PC-9 (cell line): ENCODE data around the gene LBR. TPM values are rescaled to one million over a fixed set of nuclear protein-coding genes. Genes with fewer than 3 reads are reported as not detected.

Source experiments
- BruUV-seq: library from RNA; stranded (reverse); fragments of 400-500 nt; replicated peaks from 2 replicates; lab custom pipeline; 2021; lab: Mats Ljungman, UMichigan
- CTCF ChIA-PET: fragments of 300-600 bp; sonication (Branson Sonifier 250); formaldehyde crosslinking; loops from one replicate; lab custom pipeline; 2022; ENCODE audit warnings: antibody characterized with exemption; lab: Charles Lee
- POLR2A ChIA-PET: fragments of 300-600 bp; sonication (Branson Sonifier 250); formaldehyde crosslinking; loops from one replicate; lab custom pipeline; 2022; ENCODE audit warnings: antibody characterized with exemption; ENCODE audit not compliant: unreplicated experiment; lab: Charles Lee
- DNase-seq, 2 experiments: peaks; one replicate each; pipeline versions ENCODE4 v3.0.0 to v3.0.0-alpha.2; 2015 to 2022; ENCODE audit warnings: mixed read lengths in 1 of 2
- H2AFZ ChIP-seq: fragments of 200-600 bp; sonication (generic); 2 replicates; pipeline ENCODE4 v1.8.1; 2017; ENCODE audit warnings: antibody characterized with exemption
- H3F3A ChIP-seq: fragments of 200-600 bp; sonication (generic); 2 replicates; pipeline ENCODE4 v1.8.1; 2017; ENCODE audit warnings: antibody characterized with exemption, mild to moderate bottlenecking, low read depth; ENCODE audit not compliant: insufficient read depth
- H3K27ac ChIP-seq: fragments of 200-600 bp; sonication (generic); 2 replicates; pipeline ENCODE4 v1.6.1; 2016; ENCODE audit warnings: mixed run types
- H3K27me3 ChIP-seq: fragments of 200-600 bp; sonication (generic); 2 replicates; pipeline ENCODE4 v1.6.1; 2016; ENCODE audit warnings: low read depth, mixed run types; ENCODE audit not compliant: insufficient read depth
- H3K36me3 ChIP-seq: fragments of 200-600 bp; sonication (generic); 2 replicates; pipeline ENCODE4 v1.6.1; 2016; ENCODE audit warnings: low read depth, mixed run types
- H3K4me1 ChIP-seq: fragments of 200-600 bp; sonication (generic); replicated peaks from 2 replicates; pipeline ENCODE4 v1.6.1; 2016; ENCODE audit warnings: mixed run types; ENCODE audit not compliant: insufficient read depth
- H3K4me2 ChIP-seq: fragments of 200-600 bp; sonication (generic); 2 replicates; pipeline ENCODE4 v1.6.1; 2017; ENCODE audit warnings: mixed run types
- H3K4me3 ChIP-seq: fragments of 200-600 bp; sonication (generic); 2 replicates; pipeline ENCODE4 v1.6.1; 2016; ENCODE audit warnings: mixed run types
- H3K79me2 ChIP-seq: fragments of 200-600 bp; sonication (generic); 2 replicates; pipeline ENCODE4 v1.6.1; 2017; ENCODE audit warnings: low read depth, mixed run types
- H3K9me2 ChIP-seq: fragments of 200-600 bp; sonication (generic); 2 replicates; pipeline ENCODE4 v1.8.1; 2017; ENCODE audit warnings: mild to moderate bottlenecking; ENCODE audit not compliant: insufficient read depth
- H3K9me3 ChIP-seq: fragments of 200-600 bp; sonication (generic); 2 replicates; pipeline ENCODE4 v1.8.1; 2016; ENCODE audit warnings: low read depth; ENCODE audit not compliant: insufficient read depth
- H4K20me1 ChIP-seq: fragments of 200-600 bp; sonication (generic); 2 replicates; pipeline ENCODE4 v1.8.1; 2017; ENCODE audit not compliant: insufficient read depth
- EZH2 ChIP-seq: fragments of 200-600 bp; sonication (generic); IDR thresholded peaks from 2 replicates; pipeline ENCODE4 v1.8.0; 2017; ENCODE audit warnings: antibody characterized with exemption, low read depth
- intact Hi-C: fragments of 100-400 bp; cut with micrococcal nuclease; formaldehyde crosslinking; loops from one replicate; pipeline ENCODE4 v1.10.0; 2022; ENCODE audit not compliant: unreplicated experiment
- total RNA-seq: library from RNA; stranded (reverse); gene quantifications from 2 replicates; pipeline ENCODE4 v1.2.3, GENCODE V29; 2021
- TF ChIP-seq, protein P1 (sequence below): fragments of 200-600 bp; sonication (generic); conservative IDR thresholded peaks from 2 replicates; pipeline ENCODE4 v1.6.1; 2017; ENCODE audit warnings: mixed run types, antibody characterized with exemption, mild to moderate bottlenecking, moderate library complexity

Gene LBR
- total RNA-seq, 1 experiment from 2014 or later = 158 TPM

GRCh38 chr1:225412803-225413351 lies 15.0 kb downstream of the LBR start:
- ChIA-PET POLR2A (no interaction called here), CTCF (no interaction called here)
- BruUV-seq = no TSS peak
- Histone ChIP-seq H3K36me3 (peaks cover 61% of the 10 kb centered on the region), H3K9me2 (no peaks in the 10 kb centered on the region), H3K27ac (no peak overlapping the region), H3K9me3 (no peaks in the 10 kb centered on the region), H3K4me2 (no peak overlapping the region), H3K79me2 (peaks cover 70% of the 10 kb centered on the region), H4K20me1 (peaks cover 21% of the 10 kb centered on the region), H3K4me3 (no peak overlapping the region), H3K4me1 (0 out of 2 replicates have a peak, but pooled peaks cover 1% of the 10 kb centered on the region), H3K27me3 (no peaks in the 10 kb centered on the region), H3F3A (peaks cover 46% of the 10 kb centered on the region), H2AFZ (no peak overlapping the region)
- no peak for TF ChIP-seq EZH2
- TF ChIP-seq, protein P1, sequence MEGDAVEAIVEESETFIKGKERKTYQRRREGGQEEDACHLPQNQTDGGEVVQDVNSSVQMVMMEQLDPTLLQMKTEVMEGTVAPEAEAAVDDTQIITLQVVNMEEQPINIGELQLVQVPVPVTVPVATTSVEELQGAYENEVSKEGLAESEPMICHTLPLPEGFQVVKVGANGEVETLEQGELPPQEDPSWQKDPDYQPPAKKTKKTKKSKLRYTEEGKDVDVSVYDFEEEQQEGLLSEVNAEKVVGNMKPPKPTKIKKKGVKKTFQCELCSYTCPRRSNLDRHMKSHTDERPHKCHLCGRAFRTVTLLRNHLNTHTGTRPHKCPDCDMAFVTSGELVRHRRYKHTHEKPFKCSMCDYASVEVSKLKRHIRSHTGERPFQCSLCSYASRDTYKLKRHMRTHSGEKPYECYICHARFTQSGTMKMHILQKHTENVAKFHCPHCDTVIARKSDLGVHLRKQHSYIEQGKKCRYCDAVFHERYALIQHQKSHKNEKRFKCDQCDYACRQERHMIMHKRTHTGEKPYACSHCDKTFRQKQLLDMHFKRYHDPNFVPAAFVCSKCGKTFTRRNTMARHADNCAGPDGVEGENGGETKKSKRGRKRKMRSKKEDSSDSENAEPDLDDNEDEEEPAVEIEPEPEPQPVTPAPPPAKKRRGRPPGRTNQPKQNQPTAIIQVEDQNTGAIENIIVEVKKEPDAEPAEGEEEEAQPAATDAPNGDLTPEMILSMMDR = no peak
- intact Hi-C loops = loop anchor here (10.0 kb wide), 1 partner anchor 572 kb away; no protein-coding TSS in a partner anchor
- DNase-seq = no peak

DNA sequence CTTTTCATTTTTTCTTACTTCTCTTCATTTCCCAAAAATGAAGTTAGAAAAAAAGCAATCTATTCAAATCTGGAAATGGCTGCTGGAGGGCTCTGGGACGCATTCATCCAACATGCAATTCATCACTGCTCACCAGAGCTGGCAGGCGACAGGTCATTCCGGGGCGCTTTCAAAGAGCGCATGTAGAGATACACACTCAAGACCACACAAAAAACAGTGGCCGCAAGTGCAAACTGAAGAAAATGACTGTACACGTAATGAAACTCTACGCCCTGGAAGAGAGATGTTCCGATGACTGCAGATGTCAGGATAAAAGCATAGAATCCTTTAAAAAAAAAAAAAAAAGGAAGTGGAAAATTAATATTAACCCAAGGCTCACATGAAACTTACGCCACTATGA lies 15.5 kb downstream of the LBR start:
- Histone ChIP-seq H3K79me2 (peaks cover 70% of the 10 kb centered on the region), H2AFZ (no peak overlapping the region), H3K4me1 (no peaks in the 10 kb centered on the region), H3K9me3 (no peaks in the 10 kb centered on the region), H3K27ac (no peak overlapping the region), H3K9me2 (no peaks in the 10 kb centered on the region), H3K4me2 (no peak overlapping the region), H3K36me3 (peaks cover 61% of the 10 kb centered on the region), H3K27me3 (no peaks in the 10 kb centered on the region), H4K20me1 (peaks cover 22% of the 10 kb centered on the region), H3F3A (peaks cover 40% of the 10 kb centered on the region), H3K4me3 (no peak overlapping the region)
- DNase-seq = no peak
- ChIA-PET CTCF (no interaction called here), POLR2A (no interaction called here)
- TF ChIP-seq EZH2 = no peak
- TF ChIP-seq, protein P1 = no peak
- intact Hi-C loops = loop anchor here (10.0 kb wide), 1 partner anchor 572 kb away; no protein-coding TSS in a partner anchor
- BruUV-seq = no TSS peak

DNA sequence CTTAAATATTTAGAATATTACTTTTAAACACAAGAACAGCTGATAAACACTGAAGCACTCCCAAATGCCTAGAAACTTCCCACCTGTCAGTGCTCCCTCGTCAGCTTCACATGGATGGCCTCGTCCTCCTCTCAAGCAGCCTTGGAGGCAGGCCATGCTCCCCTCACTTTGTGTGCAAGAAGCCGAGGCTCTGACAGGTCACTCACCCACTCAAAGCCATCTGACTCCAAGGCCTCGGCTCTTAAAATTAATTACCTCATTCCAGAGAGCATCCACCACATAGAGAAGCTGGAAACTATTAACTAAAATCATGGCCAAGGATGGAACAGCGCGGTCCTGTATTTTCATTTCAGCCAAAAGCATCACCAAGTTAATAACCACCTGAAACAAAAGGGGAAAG lies 17.8 kb downstream of the LBR start:
- H3K79me2 ChIP-seq = peaks cover 54% of the 10 kb centered on the region
- no peak for TF ChIP-seq EZH2
- H3K27me3 ChIP-seq = no peaks in the 10 kb centered on the region
- no peaks in the 10 kb centered on the region for H3K4me1 ChIP-seq
- H3F3A ChIP-seq = peaks cover 42% of the 10 kb centered on the region
- no peak overlapping the region for H2AFZ ChIP-seq
- DNase-seq = no peak
- peaks cover 17% of the 10 kb centered on the region for H4K20me1 ChIP-seq
- intact Hi-C loops = loop anchor here (10.0 kb wide), 1 partner anchor 575 kb away; no protein-coding TSS in a partner anchor
- no peak overlapping the region for H3K4me2 ChIP-seq
- H3K27ac ChIP-seq = no peak overlapping the region
- BruUV-seq = no TSS peak
- no peaks in the 10 kb centered on the region for H3K9me2 ChIP-seq
- ChIA-PET POLR2A (no interaction called here), CTCF (no interaction called here)
- H3K4me3 ChIP-seq = no peak overlapping the region
- no peaks in the 10 kb centered on the region for H3K9me3 ChIP-seq
- peaks cover 64% of the 10 kb centered on the region for H3K36me3 ChIP-seq

GRCh38 chr1:225409051-225409450 lies 18.8 kb downstream of the LBR start:
- Histone ChIP-seq H3K4me1 (no peaks in the 10 kb centered on the region), H3K4me2 (no peak overlapping the region), H3K27ac (no peak overlapping the region), H2AFZ (no peak overlapping the region), H3K36me3 (peaks cover 65% of the 10 kb centered on the region), H3K9me3 (no peaks in the 10 kb centered on the region), H3K79me2 (peaks cover 46% of the 10 kb centered on the region), H3K4me3 (no peak overlapping the region), H3K27me3 (no peaks in the 10 kb centered on the region), H3F3A (peaks cover 42% of the 10 kb centered on the region), H4K20me1 (peaks cover 17% of the 10 kb centered on the region), H3K9me2 (no peaks in the 10 kb centered on the region)
- CTCF ChIA-PET = no interaction called here
- intact Hi-C loops = no loop called here
- no peak for DNase-seq
- no TSS peak for BruUV-seq
- TF ChIP-seq, protein P1 = no peak
- TF ChIP-seq EZH2 = no peak
- POLR2A ChIA-PET = no interaction called here
